ENCODE data around the gene S100A8.

GRCh38 chr1:153394391-153394790, 3.5 kb upstream of the S100A8 start:
- TF ChIP-seq CTCF (IDR thresholded peaks at IDR 0.05), result no peak
- TF ChIP-seq POLR2A (IDR thresholded peaks at IDR 0.05), result no peak
